Activated T-cell treated with anti-CD3 and anti-CD28 coated beads for 24 hours (primary cell): ENCODE data around the gene SGTA.
"Not testable (repeated sequence)": the region's sequence is repeated elsewhere in the genome, so short reads cannot be mapped to it uniquely, and the experiment has no call there.

ENCODE experiments used
- DNase-seq: peaks from one replicate; pipeline ENCODE4 v3.0.0-alpha.2; 2020; ENCODE audit warnings: low read depth

The SGTA gene

GRCh38 chr19:2793126-2793525 lies 10.1 kb upstream of the SGTA start:
- DNase-seq, result no peak

DNA sequence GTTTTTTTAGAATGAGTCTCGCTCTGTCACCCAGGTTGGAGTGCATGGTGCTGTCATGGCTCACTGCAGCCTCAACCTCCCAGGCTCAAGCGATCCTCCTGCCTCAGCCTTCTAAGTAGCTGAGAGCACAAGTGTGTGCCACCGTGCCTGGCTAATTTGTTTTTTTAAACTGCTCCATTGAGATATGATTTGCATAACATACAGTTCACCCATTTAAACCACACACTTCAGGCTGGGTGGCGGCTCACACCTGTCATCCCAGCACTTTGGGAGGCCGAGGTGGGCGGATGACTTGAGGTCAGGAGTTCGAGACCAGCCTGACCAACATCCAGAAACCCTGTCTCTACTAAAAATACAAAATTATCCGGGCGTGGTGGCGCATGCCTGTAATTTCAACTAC lies 9.6 kb upstream of the SGTA start:
- DNase-seq, result not testable (repeated sequence)

DNA sequence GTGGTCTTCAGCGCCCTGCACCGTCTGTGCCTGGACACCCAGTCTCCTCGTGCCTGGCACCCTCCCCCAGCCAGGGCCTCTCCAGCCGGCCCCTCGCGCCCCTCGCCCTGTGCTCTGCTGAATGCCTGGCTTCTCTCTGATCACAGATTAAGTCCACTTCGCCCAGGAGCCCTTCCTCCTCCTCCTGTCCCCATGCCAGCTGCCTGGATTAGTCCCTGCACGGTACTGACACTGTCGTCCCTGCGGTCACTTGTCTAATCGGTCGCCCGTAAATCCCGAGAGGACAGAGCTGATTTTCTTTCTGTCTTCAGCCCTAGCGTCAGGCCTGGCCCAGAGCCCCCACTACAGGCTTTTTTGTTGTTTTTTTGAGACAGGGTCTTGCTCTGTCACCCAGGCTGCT lies 8.8 kb upstream of the SGTA start:
- no peak for DNase-seq

GRCh38 chr19:2791440-2791839 lies 8.4 kb upstream of the SGTA start:
- no peak for DNase-seq

DNA sequence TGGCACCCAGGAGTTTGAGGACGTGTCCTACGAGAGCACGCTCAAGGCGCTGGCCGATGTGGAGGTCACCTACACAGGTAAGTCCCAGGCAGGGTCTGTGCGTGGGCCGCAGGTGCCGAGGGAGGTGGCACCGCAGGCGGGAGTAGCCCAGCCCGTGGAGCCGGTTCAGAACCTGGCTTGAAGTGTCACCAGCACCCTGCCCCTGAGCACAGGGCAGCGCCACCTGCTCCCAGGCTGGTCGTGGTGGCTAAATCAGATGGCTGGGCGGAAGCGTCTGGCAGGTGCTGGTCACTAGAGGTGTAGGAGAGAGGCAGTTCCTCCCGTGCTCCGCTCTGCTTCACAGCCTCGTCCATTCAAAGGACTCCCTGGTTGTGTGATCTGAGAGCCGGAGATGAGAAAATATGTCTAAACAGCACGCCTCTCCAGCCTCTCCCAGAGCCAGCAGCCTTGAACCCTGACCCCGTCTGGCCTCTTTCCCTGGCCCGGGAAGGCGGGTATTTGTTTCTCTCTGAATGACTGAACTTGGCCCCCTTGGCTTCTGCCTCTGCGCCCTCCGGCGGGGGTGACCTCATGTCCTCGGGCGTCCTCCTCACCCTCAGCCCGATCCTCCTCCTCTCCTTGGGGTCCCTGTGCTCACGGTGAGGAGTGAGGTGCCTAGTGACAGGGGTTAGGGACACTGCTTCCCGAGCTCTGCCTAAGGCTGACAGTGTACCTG lies 7.6 kb upstream of the SGTA start:
- DNase-seq, result no peak

DNA sequence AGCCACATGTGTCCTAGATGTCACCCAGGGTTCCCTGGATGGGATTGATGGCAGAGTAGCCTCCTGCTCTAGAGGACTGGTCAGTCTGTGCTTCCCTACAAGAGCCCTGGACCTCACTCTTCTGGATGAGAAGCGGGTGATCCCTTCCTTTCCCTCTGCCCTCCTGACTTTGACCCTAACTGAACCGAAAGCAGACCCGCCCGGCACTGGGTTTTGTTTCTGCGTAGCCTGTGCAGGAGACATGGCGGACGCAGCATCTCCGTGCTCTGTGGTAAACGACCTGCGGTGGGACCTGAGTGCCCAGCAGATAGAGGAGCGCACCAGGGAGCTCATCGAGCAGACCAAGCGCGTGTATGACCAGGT lies 7.1 kb upstream of the SGTA start:
- DNase-seq, result no peak

GRCh38 chr19:2788237-2788636 lies 5.2 kb upstream of the SGTA start:
- DNase-seq, result no peak

DNA sequence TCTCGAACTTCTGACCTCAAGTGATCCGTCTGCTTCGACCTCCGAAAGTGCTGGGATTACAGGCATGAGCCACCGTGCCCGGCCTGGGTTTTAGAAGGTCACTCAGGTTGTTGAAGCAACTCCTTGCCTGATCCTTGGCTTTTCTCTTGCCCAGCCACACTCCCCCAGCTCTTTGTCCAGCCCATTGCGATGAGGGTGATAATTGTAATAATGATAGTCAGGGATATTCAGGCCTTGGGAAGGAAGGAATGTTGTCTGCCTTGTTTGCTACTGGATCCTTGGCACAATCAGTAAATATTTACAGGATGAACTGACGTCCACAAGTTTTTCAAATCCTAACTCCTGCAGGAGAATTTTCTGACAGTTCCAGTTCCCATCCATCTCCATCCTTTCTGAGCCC lies 4.0 kb upstream of the SGTA start:
- no peak for DNase-seq

GRCh38 chr19:2785244-2785997 lies 2.3 kb upstream of the SGTA start, which contains the start of gene THOP1:
Gene THOP1, plus strand, starts transcription at chr19:2785503. Its CDS starts 160 bp downstream, at chr19:2785663.
- peak; percentile 99 for DNase-seq

DNA sequence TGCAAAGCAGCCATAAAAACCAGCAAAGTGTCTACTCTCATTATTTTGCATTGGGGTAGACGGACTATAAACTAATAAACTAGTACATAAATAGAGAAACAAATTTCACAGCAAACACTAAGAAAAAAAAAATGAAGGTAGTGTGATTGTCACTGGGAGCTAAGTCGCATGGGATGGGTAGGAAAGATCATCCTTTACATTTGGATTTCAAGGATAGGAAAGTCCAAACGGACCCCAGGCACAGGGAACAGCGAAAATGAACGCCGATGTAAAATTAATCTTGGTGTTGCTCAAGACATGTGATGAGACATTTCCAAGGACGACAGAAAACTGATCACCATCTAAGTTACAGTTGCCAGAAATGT lies 690 bp upstream of the SGTA start:
- DNase-seq, result no peak

DNA sequence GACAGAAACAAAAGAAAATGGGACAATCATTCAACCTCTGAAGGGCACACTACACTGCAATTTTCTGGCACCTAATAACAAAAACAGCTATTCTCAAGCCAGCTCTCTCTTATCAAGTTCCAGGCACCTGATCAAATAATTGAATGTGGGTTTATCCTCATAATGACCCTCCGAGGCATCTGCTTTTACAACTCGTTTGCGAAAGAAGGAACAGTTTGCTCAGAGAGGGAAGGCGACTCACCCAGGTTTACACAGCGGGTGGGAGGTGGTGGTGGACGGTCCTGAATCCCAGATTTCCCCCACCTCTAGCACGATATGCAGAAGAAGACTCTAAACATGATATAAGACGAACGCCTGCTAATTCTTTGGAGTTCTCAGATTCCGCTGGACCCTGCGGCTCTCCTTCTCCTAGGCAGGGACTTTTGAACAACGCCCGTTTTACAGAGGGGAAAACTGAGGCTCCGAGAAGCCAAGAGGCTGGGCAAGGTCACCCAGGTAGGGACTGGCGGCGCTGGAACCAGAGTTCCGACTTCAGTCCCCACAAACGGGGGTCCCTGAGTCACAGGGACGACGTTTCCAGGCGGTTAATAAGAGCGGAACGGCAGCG lies 641 bp downstream of the SGTA start:
- no peak for DNase-seq

GRCh38 chr19:2780284-2780683 lies 2.8 kb downstream of the SGTA start:
- DNase-seq, result no peak

DNA sequence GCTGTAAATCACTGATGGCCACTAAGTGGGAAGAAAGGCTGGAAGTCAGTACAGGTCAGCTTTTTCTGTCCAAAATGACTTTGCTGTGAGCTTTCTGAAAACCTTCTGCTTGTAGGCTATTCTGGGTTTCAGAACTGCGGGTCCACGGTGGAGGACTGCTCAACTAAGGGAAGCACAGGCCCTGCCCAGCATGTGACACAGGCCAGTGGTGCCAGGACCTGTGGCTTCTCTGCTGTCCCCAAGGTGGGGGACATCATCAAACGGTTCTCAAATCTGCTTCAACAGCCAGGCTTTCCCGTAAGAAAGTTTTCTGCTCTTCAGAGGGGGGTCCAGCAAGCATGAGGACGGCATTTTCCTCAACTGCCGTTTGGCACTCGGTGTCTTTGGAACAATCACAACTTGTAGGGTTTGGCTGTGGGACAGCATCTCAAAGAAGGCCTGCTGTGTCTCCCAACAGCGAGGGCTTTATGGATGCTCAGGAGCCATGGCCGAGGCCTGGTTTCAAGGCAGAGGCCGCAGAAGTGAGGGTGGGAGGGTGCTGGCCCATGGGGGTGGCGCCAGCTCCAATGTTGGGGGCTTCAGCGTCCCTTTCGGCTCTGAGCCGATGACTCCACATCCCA lies 3.8 kb downstream of the SGTA start:
- no peak for DNase-seq

DNA sequence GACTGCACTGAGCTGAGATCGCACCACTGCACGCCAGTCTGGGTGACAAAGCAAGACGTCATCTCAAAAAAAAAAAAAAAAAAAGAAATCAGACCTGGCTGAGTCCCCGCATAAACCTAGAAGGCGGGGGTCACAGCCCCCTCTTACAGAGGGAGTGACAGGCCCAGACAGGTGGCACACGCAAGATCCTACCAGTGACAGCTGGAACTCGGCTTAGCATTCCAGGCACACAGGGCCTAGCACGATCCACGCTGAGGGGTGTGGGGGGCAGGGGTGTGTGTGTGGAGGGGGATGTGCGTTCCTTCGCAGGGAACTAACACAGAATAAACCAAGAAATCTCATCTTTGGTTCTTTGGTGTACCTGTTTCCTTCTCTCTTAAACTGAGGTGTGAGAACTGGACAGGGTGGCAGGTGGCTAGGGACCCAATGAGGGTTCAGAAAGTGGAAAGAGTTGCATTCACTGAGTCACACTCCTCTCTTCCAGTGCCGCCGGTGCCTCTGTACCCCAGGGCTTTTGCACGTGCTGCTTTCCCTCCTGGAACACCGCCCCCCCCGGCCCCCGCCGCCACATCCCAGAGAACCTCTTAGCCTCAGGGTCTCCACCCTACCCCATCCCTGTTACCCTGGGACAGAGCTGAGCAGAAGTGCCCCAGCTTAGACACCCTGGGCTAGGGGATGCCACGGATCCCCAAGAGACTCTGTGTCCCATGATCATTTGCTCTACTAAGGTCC lies 5.0 kb downstream of the SGTA start:
- no peak for DNase-seq

- peak; percentile 54 for DNase-seq
Observed at GRCh38 chr19:2775556-2776430, 7.3 kb downstream of the SGTA start.

- DNase-seq, result no peak
Observed at GRCh38 chr19:2774953-2775555, 8.0 kb downstream of the SGTA start.

DNA sequence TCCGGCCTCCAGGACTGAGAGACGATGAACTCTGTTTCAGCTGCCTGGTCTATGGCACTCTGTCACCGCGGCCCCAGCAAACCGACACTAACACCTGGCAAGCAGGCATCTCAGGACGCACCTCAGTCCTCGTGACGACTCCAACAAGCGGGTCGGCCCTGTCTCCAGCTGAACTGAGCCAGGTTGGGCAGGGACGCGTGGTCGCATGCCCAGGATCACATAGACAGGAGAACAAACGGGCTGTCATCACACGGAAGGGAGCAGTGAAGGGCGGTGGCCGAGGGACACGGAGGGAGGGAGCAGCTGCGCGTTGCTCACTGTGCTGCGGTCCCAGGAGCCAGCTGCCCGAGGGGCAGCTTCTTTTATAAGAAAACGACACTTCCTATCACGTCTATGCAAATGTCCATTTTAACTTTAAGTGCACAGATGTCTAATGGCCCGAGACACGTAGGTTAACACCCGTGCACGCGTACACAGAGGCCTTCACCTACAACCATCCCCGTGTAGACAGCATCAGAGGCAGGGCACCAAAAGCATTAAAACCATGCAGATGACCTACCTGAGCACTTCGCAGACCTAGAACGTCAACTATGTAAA lies 8.9 kb downstream of the SGTA start:
- no peak for DNase-seq

GRCh38 chr19:2771786-2772674 lies 11.0 kb downstream of the SGTA start:
- no peak for DNase-seq
